ENCODE measurements around the gene ASB2.

ASB2 gene

DNA sequence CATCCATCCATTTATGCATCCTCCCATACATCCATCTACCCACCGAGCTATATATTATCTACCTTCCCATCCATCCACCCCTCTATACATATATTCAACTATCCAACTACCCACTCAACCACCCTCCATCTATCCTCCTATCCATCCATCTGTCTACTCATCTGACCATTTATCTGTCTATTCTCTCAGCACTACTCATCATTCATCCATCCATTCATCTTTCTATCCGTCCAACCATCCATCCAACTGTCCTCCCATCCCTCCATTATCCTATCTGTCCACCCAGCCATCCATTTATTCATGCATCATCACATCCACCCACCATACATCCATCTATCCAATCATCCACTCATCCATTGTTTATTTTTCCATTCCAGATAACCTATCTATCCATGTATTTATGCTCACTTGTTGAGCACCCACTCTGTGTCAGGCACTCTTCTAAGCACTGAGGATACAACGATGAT is 11.5 kb downstream of the ASB2 start:
- CTCF ChIA-PET: interaction anchor here (0.9 to 30.4 kb wide), 3 partner anchors 14 to 22 kb away, joined by 3 to 632 read pairs (median 3); no protein-coding TSS in a partner anchor
- no peak for DNase-seq
- Histone ChIP-seq H3K9me3 (ENCODE audit: control extremely low read depth in 1 of 5, control insufficient read depth in 4 of 5, insufficient read depth in 2 of 5, low read depth in 1 of 5, low read length in 4 of 5) (no peaks in the 10 kb centered on the region), H3K36me3 (ENCODE audit: control insufficient read depth in 4 of 4, insufficient read depth in 4 of 4, low read length in 3 of 4) (no peaks in the 10 kb centered on the region), H3K27ac (ENCODE audit: insufficient read depth in 1 of 2, low read depth in 1 of 2, low read length in 2 of 2, poor library complexity in 1 of 2, severe bottlenecking in 2 of 2) (no peak overlapping the region), H3K4me1 (ENCODE audit: control extremely low read depth in 1 of 4, control insufficient read depth in 4 of 4, insufficient read depth in 4 of 4, low read length in 3 of 4) (peaks cover 10 to 53% (median 44%) of the 10 kb centered on the region in 4 experiments), H3K4me3 (ENCODE audit: control insufficient read depth in 1 of 7, extremely low read depth in 1 of 7, insufficient read depth in 4 of 7, low read depth in 2 of 7, low read length in 6 of 7) (no peak overlapping the region), H3K27me3 (replicated peaks in 2 of 5; ENCODE audit: control insufficient read depth in 4 of 5, insufficient read depth in 5 of 5, low read length in 4 of 5) (no peaks in the 10 kb centered on the region)
- 98% methylated on average over 3 of the region's 3 CpGs for WGBS (ENCODE audit: insufficient coverage)
- POLR2A ChIA-PET: no interaction called here

- H3K4me1 ChIP-seq (ENCODE audit: control extremely low read depth in 1 of 4, control insufficient read depth in 4 of 4, insufficient read depth in 4 of 4, low read length in 3 of 4): peaks cover 10 to 53% (median 47%) of the 10 kb centered on the region in 4 experiments
- ChIA-PET POLR2A (no interaction called here), CTCF (interaction anchor here (0.9 to 30.4 kb wide), 4 partner anchors 9 to 36 kb away, joined by 3 to 632 read pairs (median 9); no protein-coding TSS in a partner anchor)
- no peak overlapping the region for H3K27ac ChIP-seq (ENCODE audit: insufficient read depth in 1 of 2, low read depth in 1 of 2, low read length in 2 of 2, poor library complexity in 1 of 2, severe bottlenecking in 2 of 2)
- no peak overlapping the region for H3K4me3 ChIP-seq (ENCODE audit: control insufficient read depth in 1 of 7, extremely low read depth in 1 of 7, insufficient read depth in 4 of 7, low read depth in 2 of 7, low read length in 6 of 7)
- no peaks in the 10 kb centered on the region for H3K36me3 ChIP-seq (ENCODE audit: control insufficient read depth in 4 of 4, insufficient read depth in 4 of 4, low read length in 3 of 4)
- H3K9me3 ChIP-seq (ENCODE audit: control extremely low read depth in 1 of 5, control insufficient read depth in 4 of 5, insufficient read depth in 2 of 5, low read depth in 1 of 5, low read length in 4 of 5): no peaks in the 10 kb centered on the region
- WGBS (ENCODE audit: insufficient coverage): 98% methylated on average over 10 of the region's 10 CpGs
- no peak for DNase-seq
- no peaks in the 10 kb centered on the region for H3K27me3 ChIP-seq (replicated peaks in 2 of 5; ENCODE audit: control insufficient read depth in 4 of 5, insufficient read depth in 5 of 5, low read length in 4 of 5)
Observed at GRCh38 chr14:93964281-93964680, 12.1 kb downstream of the ASB2 start.

DNA sequence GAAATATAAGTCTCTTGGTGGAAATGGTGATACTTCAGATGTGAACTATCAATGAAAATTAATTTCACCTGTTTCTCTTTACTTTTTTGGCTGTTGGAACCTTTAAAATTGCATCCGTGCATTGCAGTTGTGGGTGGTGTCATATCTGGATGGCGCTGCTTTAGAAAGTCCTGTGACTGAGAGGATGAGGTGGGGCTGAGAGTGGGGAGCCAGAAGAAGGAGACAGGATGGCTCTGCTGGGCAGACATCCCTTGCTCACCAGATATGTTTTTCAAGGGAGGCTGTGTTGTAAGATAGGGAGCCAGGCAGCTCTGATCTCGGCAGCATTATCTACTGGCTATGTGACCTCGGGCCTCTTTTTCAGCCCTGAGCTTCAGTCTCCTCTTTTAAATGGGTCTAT is 12.7 kb downstream of the ASB2 start:
- no peak overlapping the region for H3K27ac ChIP-seq (ENCODE audit: insufficient read depth in 1 of 2, low read depth in 1 of 2, low read length in 2 of 2, poor library complexity in 1 of 2, severe bottlenecking in 2 of 2)
- no peaks in the 10 kb centered on the region for H3K9me3 ChIP-seq (ENCODE audit: control extremely low read depth in 1 of 5, control insufficient read depth in 4 of 5, insufficient read depth in 2 of 5, low read depth in 1 of 5, low read length in 4 of 5)
- DNase-seq: no peak
- WGBS (ENCODE audit: insufficient coverage): 84% methylated on average over 4 of the region's 4 CpGs
- POLR2A ChIA-PET: no interaction called here
- no peaks in the 10 kb centered on the region for H3K27me3 ChIP-seq (replicated peaks in 2 of 5; ENCODE audit: control insufficient read depth in 4 of 5, insufficient read depth in 5 of 5, low read length in 4 of 5)
- no peak overlapping the region for H3K4me3 ChIP-seq (ENCODE audit: control insufficient read depth in 1 of 7, extremely low read depth in 1 of 7, insufficient read depth in 4 of 7, low read depth in 2 of 7, low read length in 6 of 7)
- no peaks in the 10 kb centered on the region for H3K36me3 ChIP-seq (ENCODE audit: control insufficient read depth in 4 of 4, insufficient read depth in 4 of 4, low read length in 3 of 4)
- H3K4me1 ChIP-seq (ENCODE audit: control extremely low read depth in 1 of 4, control insufficient read depth in 4 of 4, insufficient read depth in 4 of 4, low read length in 3 of 4): peaks cover 10 to 53% (median 47%) of the 10 kb centered on the region in 4 experiments
- CTCF ChIA-PET: interaction anchor here (1.2 to 30.4 kb wide), 4 partner anchors 8 to 37 kb away, joined by 3 to 632 read pairs (median 10); no protein-coding TSS in a partner anchor

- WGBS (ENCODE audit: insufficient coverage): 29% methylated on average over 11 of the region's 16 CpGs
- ChIA-PET CTCF (interaction anchor here (0.9 to 30.4 kb wide), 6 partner anchors 8 to 37 kb away, joined by 3 to 632 read pairs (median 5); no protein-coding TSS in a partner anchor), POLR2A (interaction anchor here (1.8 kb wide), 1 partner anchor 10 kb away, joined by 4 read pairs; no protein-coding TSS in a partner anchor)
- peaks cover 7 to 53% (median 47%) of the 10 kb centered on the region in 4 experiments for H3K4me1 ChIP-seq (ENCODE audit: control extremely low read depth in 1 of 4, control insufficient read depth in 4 of 4, insufficient read depth in 4 of 4, low read length in 3 of 4)
- DNase-seq: peak; percentile 66 to 91 (median 88)
- peak overlapping the region in 1 of 7 experiments; percentile 14 for H3K4me3 ChIP-seq (ENCODE audit: control insufficient read depth in 1 of 7, extremely low read depth in 1 of 7, insufficient read depth in 4 of 7, low read depth in 2 of 7, low read length in 6 of 7)
- no peaks in the 10 kb centered on the region for H3K36me3 ChIP-seq (ENCODE audit: control insufficient read depth in 4 of 4, insufficient read depth in 4 of 4, low read length in 3 of 4)
- H3K27me3 ChIP-seq (replicated peaks in 2 of 5; ENCODE audit: control insufficient read depth in 4 of 5, insufficient read depth in 5 of 5, low read length in 4 of 5): no peaks in the 10 kb centered on the region
- no peaks in the 10 kb centered on the region for H3K9me3 ChIP-seq (ENCODE audit: control extremely low read depth in 1 of 5, control insufficient read depth in 4 of 5, insufficient read depth in 2 of 5, low read depth in 1 of 5, low read length in 4 of 5)
- peak overlapping the region; percentile 26 to 55 for H3K27ac ChIP-seq (ENCODE audit: insufficient read depth in 1 of 2, low read depth in 1 of 2, low read length in 2 of 2, poor library complexity in 1 of 2, severe bottlenecking in 2 of 2)
Observed at GRCh38 chr14:93962701-93963601, 13.4 kb downstream of the ASB2 start.

DNA sequence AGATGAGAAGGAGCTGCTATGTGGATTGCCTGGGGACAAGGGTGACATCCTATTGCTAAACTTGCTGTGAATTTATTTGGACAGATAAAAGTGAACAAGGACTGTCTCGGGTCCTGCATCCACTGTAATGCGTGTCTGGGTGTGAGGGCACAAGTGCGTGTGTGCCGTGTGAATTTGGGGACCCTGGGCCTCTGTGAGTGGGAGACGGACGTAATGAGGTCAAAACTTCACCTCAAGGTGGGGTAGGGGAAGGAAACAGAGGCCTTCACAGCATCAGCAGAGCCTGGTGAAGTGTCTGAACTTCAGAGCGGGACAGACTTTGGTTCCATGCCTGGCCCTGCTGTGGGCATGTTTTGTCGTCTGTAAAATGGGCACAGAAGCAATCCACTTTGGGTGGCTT is 14.8 kb downstream of the ASB2 start:
- Histone ChIP-seq H3K36me3 (ENCODE audit: control insufficient read depth in 4 of 4, insufficient read depth in 4 of 4, low read length in 3 of 4) (no peaks in the 10 kb centered on the region), H3K27ac (ENCODE audit: insufficient read depth in 1 of 2, low read depth in 1 of 2, low read length in 2 of 2, poor library complexity in 1 of 2, severe bottlenecking in 2 of 2) (no peak overlapping the region), H3K27me3 (replicated peaks in 2 of 5; ENCODE audit: control insufficient read depth in 4 of 5, insufficient read depth in 5 of 5, low read length in 4 of 5) (no peaks in the 10 kb centered on the region), H3K4me1 (ENCODE audit: control extremely low read depth in 1 of 4, control insufficient read depth in 4 of 4, insufficient read depth in 4 of 4, low read length in 3 of 4) (peaks cover 7 to 59% (median 54%) of the 10 kb centered on the region in 4 experiments), H3K9me3 (ENCODE audit: control extremely low read depth in 1 of 5, control insufficient read depth in 4 of 5, insufficient read depth in 2 of 5, low read depth in 1 of 5, low read length in 4 of 5) (no peaks in the 10 kb centered on the region), H3K4me3 (ENCODE audit: control insufficient read depth in 1 of 7, extremely low read depth in 1 of 7, insufficient read depth in 4 of 7, low read depth in 2 of 7, low read length in 6 of 7) (no peak overlapping the region)
- ChIA-PET POLR2A (interaction anchor here (1.8 kb wide), 1 partner anchor 9 kb away, joined by 4 read pairs; no protein-coding TSS in a partner anchor), CTCF (interaction anchor here (1.4 to 30.4 kb wide), 4 partner anchors 10 to 181 kb away, joined by 4 to 632 read pairs (median 16); no protein-coding TSS in a partner anchor)
- DNase-seq: no peak
- 97% methylated on average over 8 of the region's 8 CpGs for whole genome bisulfite sequencing (ENCODE audit: insufficient coverage)

- H3K4me1 ChIP-seq (ENCODE audit: control extremely low read depth in 1 of 4, control insufficient read depth in 4 of 4, insufficient read depth in 4 of 4, low read length in 3 of 4): peaks cover 10 to 66% (median 61%) of the 10 kb centered on the region in 4 experiments
- POLR2A ChIA-PET: interaction anchor here (1.8 kb wide), 1 partner anchor 8 kb away, joined by 4 read pairs; no protein-coding TSS in a partner anchor
Observed at GRCh38 chr14:93960774-93961438, 15.5 kb downstream of the ASB2 start.

More at GRCh38 chr14:93960774-93961438, 15.5 kb downstream of the ASB2 start:
- Histone ChIP-seq H3K4me3 (ENCODE audit: control insufficient read depth in 1 of 7, extremely low read depth in 1 of 7, insufficient read depth in 4 of 7, low read depth in 2 of 7, low read length in 6 of 7) (no peak overlapping the region), H3K9me3 (ENCODE audit: control extremely low read depth in 1 of 5, control insufficient read depth in 4 of 5, insufficient read depth in 2 of 5, low read depth in 1 of 5, low read length in 4 of 5) (no peaks in the 10 kb centered on the region), H3K27me3 (replicated peaks in 2 of 5; ENCODE audit: control insufficient read depth in 4 of 5, insufficient read depth in 5 of 5, low read length in 4 of 5) (no peaks in the 10 kb centered on the region), H3K36me3 (ENCODE audit: control insufficient read depth in 4 of 4, insufficient read depth in 4 of 4, low read length in 3 of 4) (no peaks in the 10 kb centered on the region), H3K27ac (ENCODE audit: insufficient read depth in 1 of 2, low read depth in 1 of 2, low read length in 2 of 2, poor library complexity in 1 of 2, severe bottlenecking in 2 of 2) (no peak overlapping the region)
- CTCF ChIA-PET: interaction anchor here (0.9 to 30.4 kb wide), 7 partner anchors 7 to 182 kb away, joined by 3 to 632 read pairs (median 15); no protein-coding TSS in a partner anchor
- no CpG with 5 or more reads among the region's 3 CpGs for WGBS (ENCODE audit: insufficient coverage)
- DNase-seq: no peak
